Cardiac fibroblast (primary cell): ENCODE results near the gene CHRNA7.

Source experiments
- DNase-seq, 2 donors: peaks; one replicate each; pipeline versions ENCODE4 v3.0.0 to v3.0.0-alpha.2; 2010; ENCODE audit warnings: low read depth in 2 of 2
- H3K4me3 ChIP-seq, 2 donors: replicated peaks in 1 of 2; 1 replicate in 1 of 2; 2 replicates in 1 of 2; pipeline ENCODE4 v1.5.1; 2011; ENCODE audit warnings: low read depth in 2 of 2, low read length in 2 of 2, mild to moderate bottlenecking in 2 of 2, moderate library complexity in 1 of 2
- CTCF ChIP-seq: IDR thresholded peaks from one replicate; pipeline ENCODE4 v1.5.1; 2011; ENCODE audit warnings: low read depth, mild to moderate bottlenecking, low read length, inconsistent platforms

The CHRNA7 gene

GRCh38 chr15:32029862-32030781 lies at the start of gene CHRNA7:
Gene CHRNA7, plus strand, starts transcription at chr15:32030515. Its CDS starts 80 bp downstream, at chr15:32030595.
- TF ChIP-seq CTCF = no peak
- H3K4me3 ChIP-seq = peak within 1 kb of the TSS; percentile 25 to 26
- peak; percentile 4 to 21 for DNase-seq

GRCh38 chr15:31985607-31986006 lies 44.7 kb upstream of the CHRNA7 start:
- no peak overlapping the region for H3K4me3 ChIP-seq
- TF ChIP-seq CTCF = no peak
- DNase-seq = no peak

- TF ChIP-seq CTCF = no peak
- H3K4me3 ChIP-seq = no peak overlapping the region
- DNase-seq = no peak
Observed at GRCh38 chr15:31993062-31993461, 37.3 kb upstream of the CHRNA7 start.

DNA sequence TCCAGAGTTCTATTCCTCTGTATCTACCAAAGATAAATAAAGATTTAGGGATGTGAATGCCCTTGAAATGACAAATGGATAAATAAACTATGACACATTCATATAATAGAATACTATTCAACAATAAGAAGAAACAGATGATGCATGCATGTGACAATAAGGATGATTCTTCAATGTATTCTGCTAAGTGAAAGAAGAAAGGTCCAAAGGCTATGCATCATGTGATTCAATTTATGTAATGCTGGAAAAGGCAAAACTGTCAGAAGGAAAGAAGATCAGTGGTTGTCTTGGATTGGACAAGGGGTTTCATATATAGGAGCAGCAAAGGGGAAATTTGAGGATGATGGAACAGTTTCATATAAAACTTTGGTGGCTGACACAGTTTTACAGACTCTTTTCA lies 32.6 kb upstream of the CHRNA7 start:
- H3K4me3 ChIP-seq = no peak overlapping the region
- no peak for TF ChIP-seq CTCF
- DNase-seq = no peak

DNA sequence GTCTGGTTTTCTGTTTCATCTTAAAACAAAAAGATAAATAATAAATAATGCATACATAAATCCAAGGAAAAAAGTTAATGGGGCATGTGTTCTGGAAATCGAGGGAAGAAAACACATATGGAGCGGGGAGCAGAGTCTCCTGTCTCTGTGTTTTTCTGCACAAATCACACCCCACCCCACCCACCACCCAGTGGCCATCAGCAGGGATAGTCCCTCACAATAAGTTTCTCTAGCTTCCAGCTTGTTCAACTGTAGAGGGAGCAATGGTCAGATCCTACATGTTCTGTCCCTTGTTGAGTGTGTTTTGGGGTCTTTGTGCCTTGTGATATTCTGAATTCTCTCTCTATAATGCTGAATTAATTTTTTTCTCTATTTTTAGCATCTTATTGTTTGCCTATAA lies 26.8 kb upstream of the CHRNA7 start:
- TF ChIP-seq CTCF = no peak
- no peak overlapping the region for H3K4me3 ChIP-seq
- no peak for DNase-seq

GRCh38 chr15:32004249-32004648 lies 26.1 kb upstream of the CHRNA7 start:
- DNase-seq = no peak
- TF ChIP-seq CTCF = no peak

More at GRCh38 chr15:32004249-32004648, 26.1 kb upstream of the CHRNA7 start:
- H3K4me3 ChIP-seq = no peak overlapping the region
